Measurements from ENCODE around the gene NEURL1.

Gene NEURL1, protein sequence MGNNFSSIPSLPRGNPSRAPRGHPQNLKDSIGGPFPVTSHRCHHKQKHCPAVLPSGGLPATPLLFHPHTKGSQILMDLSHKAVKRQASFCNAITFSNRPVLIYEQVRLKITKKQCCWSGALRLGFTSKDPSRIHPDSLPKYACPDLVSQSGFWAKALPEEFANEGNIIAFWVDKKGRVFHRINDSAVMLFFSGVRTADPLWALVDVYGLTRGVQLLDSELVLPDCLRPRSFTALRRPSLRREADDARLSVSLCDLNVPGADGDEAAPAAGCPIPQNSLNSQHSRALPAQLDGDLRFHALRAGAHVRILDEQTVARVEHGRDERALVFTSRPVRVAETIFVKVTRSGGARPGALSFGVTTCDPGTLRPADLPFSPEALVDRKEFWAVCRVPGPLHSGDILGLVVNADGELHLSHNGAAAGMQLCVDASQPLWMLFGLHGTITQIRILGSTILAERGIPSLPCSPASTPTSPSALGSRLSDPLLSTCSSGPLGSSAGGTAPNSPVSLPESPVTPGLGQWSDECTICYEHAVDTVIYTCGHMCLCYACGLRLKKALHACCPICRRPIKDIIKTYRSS

DNA sequence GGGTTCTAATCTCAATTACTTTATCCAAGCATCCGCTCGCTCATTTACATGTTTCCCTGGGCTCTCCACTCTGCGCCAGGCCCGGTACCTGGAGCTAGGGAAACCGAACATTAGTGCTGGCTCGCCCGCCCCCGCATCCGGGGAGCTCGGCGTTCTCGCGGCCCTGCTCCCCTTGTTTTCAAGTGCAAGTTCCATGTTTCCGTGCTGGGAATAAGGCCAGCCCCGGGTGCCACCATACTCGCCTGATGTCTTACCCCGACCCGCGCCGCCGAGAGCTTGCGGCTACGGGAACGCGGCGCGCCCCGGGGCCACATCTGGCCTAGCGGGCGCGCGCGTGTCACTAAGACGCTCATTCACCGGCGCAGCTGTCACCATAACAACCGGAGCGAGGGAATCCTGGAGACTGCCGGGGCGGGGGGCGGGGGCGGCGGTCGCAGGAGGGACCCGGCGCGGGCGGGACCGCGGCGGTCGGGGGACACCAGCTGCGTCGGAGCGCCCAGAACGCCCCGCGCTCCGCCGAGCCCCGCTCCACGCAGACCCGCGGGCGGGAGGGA is at the start of gene NEURL1:
Gene NEURL1 (plus strand): TSS at position 344 of the 554 bp plus-strand sequence. CDS start 683 bp downstream, outside the sequence.
- DNase-seq, result no peak

DNA sequence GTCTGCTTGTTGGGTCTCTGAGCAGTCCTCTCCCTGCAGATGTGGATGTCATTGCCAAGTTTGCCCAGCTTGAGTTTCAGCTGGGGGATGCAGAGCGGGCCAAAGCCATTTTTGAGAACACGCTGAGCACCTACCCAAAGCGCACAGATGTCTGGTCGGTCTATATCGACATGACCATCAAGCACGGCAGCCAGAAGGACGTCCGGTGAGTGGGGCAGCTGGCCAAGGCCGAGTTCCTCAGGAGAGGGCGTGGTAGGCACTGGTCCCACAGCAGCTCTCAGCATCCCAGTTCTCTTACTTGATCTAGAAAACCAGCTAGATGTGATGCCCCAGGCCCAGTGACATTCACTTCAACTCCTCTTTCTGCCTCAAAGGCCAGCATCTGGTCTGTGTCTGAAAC is 49.0 kb upstream of the NEURL1 start:
- DNase-seq, result no peak

DNA sequence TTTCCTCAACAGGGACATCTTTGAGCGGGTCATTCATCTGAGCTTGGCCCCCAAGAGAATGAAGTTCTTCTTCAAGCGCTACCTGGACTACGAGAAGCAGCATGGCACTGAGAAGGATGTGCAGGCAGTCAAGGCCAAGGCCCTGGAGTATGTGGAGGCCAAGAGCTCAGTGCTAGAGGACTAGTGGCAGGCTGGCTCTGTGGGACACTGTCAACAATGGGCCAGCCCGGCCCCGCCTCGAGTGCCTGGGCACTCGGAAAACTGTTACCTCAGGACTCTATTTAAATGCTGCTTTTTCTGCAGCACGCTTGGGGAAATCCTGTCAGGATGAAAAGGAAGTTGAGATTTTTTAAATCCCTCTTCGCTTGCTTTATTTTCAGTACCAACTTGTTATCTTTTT is 48.1 kb upstream of the NEURL1 start:
- DNase-seq, result no peak

DNA sequence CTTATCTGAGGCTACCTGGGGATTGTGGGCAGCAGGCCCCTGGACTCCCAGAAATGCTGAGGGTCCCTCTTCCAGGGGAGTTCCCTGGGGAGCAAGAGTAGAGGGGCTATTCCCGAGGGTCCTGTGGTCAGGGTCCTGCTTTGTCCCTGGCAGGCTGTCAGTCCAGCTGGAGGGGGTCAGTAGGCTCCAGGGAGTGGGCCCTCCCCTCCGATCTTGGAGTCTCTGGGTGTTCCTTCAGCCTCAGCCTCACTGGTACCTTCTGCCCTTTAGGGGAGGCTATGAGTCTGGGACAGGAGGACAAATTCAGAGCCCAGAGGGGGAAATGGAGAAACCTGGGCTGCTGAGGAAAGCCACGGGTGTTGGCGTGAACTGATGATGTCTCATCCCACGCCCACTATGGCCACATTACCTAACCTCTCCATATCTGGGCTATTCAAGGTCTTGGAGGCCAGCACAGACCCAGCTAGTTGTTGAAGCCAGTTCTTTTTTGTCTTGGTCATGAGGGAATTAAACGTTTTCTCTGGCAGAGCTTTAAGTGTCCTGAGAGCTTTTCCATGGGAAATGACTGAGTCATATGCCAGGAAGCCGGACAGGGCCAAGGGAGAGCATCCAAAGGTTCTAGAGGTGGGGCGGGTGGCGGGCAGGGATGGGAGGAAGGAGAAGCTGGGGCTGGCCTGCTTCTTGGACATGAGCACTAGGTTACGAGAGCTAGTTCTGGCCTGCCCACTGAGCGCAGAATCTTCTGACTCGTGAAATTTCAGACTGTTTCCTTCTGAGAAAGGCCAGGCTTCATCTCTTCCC is 47.5 kb upstream of the NEURL1 start:
- no peak for DNase-seq

DNA sequence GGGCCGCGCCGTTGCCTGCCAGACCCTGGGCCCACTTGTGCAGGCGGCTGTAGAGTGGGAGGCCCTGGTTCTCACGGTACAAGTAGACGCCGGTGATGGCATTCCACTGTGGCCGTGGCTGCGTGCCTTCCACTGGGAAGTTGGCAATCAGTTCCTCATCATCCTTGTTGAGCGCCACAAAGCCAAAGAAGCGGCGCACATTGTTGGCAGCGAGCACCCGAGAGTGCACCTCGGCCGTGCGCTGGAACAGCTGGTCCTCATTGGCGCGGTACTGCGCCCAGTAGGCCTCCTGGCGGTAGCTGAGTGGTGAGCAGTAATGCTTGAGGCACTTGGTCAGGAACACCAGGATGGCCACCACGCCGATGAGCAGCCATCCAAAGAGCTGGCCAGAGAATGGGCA is 46.3 kb upstream of the NEURL1 start:
- no peak for DNase-seq

DNA sequence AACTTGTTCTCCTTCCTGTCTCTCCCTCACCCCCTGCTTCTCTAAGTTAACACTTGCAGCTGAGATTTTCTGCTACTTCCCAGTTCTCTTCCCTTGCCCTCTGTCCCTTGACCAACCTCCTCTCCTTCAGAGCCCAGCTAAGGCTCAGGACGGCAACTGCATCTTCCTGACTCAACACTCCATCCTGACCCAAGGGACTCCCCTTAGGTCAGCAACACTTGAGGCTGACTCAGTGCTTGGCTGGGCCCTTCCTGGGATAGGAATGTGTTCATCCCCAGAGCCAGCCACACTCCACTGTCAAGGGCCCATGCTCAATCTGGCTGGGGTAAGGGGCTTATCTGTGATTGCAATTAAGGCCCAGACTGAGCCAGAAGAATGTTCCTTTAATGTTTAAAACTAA is 44.8 kb upstream of the NEURL1 start:
- no peak for DNase-seq

DNA sequence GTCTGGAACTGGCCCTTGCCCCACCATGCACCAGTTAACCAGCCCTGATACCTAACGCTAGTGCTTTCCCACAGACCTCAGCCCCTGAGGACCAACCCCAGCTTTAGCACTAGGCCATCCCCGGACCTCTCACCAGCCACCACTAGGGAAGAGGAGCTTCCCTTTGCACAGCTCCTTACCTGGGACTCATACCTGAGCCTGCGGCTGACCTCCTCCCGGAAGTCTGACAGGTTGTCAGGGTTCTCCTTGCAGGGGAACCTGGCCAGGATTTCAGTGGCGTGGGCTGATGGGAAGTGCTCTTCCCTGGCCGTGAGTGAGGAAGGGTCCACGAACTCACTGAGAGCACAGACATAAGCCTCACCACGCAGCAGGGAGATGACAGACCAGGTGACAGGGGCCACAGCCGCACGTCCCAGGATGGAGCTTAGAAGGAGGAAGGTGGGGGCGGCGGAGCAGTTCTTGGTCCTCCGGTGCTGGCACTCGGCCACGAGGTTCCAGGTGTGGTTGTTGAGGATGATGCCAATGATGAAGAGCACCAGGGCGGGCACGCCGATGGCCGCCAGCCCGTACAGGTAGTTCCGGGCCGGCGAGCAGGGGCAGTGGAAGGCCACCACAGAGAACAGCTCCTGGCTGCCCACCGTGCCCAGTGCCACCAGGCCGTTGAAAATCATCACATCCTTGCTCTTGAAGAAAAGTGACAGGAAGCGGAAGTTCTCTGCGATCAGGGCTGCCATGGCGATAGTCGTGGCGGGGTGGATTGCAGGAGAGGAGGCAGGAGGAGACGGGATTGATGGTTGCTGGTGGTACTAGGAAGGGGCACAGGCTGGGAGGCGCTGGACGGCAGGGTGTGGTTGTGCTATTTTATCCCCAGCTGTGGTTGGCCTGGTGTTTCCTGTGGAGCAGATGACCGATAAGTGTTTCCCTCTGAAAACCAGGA is 44.0 kb upstream of the NEURL1 start:
- DNase-seq, result no peak

DNA sequence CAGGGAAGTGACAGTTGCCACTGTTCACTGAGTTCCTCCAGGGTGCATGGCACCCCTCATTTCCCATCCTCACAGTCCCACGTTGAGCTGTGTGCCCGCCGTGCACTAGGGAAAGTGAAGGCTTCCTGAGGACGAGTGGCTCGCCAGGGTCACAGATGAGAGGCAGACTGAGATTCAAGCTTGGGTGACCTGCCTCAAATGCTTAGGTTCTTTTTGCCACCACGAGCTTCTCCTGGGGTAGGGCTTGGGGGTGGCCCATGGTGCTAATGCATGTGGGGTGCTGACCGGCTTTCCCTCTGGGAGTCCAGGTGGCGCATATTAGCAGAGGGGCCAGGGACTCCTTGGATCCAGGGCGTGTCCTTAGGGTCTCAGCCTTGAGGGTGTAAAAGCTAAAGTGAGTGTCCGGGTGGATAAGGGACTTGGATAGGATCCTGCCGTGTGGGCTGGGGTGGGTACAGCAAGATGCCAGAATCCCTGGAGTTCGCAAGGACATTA is 43.3 kb upstream of the NEURL1 start:
- DNase-seq, result no peak

DNA sequence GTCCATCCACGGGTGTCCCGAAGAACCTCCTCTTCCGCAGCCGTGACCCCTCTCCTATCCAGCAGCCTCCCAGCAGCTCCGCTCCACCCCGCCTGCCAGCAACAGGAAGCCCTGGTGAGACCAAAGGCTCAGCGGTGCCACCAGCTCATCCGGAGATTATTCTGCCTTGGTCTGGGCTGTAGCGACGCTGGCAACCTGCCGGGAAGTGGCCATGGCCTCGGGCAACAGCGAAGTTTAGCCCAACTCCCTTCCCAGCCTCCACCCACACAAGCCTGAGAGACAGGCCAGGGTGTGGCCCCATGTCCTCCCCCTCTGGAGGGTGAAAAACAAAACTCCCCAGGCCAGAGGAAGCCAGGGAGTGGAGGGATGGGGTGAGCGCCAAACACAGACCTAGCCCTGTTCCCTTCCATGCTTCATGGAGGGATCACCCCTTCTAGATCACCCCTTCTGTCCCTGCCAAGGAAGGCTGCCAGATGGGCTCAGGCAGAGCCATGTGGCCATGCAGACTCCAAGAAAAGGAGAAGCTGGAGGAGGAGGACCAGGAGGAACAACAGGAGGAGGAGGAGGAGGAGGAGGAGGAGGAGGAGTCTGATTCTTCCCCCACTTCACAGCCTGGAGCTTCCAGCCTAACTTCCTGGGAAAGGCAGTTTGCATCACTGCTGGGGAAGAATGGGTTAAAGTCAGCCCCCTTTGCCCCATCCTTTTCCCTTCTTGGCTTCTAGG is 42.3 kb upstream of the NEURL1 start:
- DNase-seq, result no peak

DNA sequence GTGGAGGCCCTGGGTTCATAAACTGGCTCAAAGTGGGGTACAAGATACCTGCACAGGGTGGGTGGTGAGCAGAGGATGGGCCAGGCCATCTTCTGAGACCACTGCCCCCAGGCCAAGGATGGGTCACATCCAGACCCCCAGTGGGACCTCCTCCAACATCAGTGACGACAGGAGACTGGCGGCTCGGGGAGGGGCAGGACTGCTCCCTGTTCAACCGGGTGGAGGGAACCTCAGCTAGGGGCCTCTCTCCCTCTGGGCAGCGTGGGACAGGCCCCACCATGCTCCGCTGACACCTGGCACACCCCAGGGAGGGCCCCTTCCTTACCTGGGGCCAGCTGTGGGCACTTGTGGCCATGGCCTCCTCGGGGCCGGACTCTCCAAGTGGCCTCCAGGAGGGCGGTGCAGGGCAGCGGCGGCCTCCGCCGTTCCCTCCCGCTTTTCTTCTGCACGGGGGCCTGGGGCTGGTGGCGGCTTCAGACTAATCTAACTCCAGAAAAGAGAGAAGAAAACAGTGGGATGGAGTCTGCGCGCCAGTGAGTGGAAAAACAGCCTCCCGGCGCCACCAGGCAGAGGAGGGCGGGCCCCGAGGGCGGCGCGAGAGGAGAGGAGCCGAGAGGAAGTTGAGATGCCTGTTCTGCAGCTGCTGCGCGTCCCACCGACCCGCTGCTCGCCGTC is 41.5 kb upstream of the NEURL1 start, which contains the start of gene CALHM2:
Gene CALHM2 (minus strand): TSS at position 540 of the 675 bp plus-strand sequence. CDS start 2,429 bp downstream, outside the sequence.
- DNase-seq, result no peak

DNA sequence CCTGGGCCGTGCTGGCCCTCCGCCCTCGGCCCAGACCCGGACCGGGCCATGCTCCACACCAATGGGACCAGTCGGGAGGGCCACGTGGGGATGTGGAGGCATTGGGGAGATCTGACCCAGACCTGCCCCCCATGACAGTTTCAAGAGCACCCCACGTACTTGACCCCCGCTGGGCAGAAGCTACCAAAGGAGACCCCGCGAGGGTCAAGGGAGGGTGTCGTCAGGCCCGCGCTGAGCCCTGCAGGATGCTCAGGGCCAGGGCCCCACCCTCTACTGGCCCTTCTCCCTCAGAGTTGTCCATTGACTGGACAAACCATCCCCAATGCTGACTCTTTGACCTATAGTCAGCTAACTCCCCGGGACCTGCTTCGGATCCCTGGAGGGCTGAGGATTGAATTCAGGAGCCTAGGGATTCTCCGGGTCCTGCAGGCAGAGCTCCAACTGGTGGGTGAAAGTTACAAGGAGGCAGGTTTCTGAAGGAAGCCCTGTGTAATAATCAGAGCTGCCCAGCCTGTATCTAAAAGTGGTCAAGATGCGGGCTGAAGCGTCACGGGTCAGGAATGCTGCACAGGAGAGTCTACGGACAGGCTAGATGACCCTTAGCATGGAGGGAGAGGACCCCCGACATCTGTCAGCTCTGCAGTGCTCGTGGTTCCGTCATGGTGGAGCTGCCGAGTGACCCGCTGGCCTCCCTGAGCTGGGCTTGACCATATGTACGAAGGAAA is 40.8 kb upstream of the NEURL1 start:
- DNase-seq, result no peak

DNA sequence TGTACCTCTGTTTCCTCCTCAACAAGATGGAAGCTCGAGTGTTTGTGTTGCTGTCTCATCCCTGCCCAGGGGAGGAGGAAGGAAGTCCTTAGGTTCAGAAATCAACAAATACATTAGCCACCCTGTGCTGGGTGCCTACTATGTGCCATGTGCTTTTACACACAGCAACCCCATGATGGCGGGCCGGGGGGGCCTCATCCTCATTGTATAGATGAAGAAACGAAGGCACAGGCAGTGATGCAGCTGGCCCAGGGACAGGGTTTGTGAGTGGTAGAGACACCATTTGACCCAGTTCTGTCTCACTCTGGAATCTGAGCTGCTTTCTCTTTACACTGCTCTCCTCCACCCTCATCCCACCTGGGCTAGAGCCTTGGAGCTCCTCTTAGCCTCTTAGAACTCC is 39.5 kb upstream of the NEURL1 start:
- no peak for DNase-seq

DNA sequence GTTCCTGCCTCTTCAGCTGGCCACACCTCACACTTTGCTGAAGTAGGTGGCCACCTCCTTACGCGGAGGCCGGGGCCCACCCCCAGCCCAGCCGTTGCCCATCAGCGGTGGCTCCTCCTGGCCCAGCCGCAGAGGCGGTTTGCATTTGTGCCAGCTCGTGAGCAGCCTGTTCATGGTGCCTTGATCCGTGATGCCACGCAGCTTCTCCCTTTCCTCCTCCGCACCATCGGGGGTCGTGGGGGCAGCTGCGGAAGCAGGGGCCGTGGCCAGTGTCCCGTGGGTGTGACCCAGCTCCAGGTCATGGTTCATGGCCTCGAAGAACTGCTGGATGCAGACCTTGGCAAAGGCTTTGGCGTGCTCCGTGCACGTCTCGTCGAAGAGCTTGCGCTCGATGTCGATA is 38.3 kb upstream of the NEURL1 start:
- DNase-seq, result no peak

DNA sequence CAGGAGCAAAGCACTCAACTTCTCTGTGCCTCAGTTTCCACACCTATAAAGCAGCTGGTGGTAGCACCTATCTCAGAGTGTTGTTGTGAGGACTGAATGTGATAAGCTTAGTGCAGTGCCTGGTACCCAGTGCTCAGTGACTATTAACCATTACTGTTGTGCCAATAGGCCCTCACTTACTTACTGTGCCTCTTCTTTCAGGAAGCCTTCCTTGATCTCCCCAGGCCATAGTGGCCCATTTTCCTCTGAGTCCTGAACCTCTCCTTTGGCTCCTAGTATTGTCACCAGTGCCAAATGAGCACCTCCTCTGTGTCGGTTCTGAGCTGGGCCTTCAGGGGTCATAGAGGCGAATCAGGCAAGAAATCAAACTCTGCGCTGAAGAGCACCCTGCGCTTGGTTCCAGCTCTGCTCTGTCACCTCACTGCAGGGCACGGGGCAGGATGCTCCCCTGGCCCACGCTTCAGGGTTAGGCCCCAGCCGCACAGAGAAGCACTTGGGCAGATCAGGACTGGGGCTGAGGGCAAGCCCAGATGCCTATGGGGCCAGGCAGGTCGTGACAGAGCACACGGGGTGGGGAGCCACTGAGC is 37.3 kb upstream of the NEURL1 start:
- no peak for DNase-seq

DNA sequence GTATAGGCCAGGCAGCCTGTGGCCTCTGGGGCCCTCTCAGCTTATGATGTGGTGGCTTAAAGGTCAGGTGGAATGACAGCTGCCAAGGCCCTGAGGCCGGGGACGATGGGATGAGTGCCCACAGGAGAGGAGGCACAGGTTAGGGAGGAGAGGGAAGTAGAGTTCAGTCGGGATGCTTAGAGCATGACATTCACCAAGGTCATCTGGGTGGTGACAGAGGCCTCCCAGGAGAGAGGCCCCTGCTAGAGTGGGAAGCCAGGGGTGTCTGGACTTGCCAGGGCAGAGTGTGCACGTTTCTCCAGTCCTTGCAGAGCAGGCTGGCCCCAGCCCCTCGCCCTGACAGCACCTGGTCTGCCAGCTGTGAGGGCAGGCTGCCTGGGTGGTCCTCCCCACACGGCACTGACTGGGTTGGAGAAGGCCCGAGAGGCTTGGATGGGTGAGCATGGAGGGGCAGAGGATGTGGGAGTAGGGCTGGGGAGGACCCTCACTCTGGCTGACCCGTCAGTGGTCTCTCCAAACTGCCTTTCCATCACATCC is 36.3 kb upstream of the NEURL1 start:
- no peak for DNase-seq

DNA sequence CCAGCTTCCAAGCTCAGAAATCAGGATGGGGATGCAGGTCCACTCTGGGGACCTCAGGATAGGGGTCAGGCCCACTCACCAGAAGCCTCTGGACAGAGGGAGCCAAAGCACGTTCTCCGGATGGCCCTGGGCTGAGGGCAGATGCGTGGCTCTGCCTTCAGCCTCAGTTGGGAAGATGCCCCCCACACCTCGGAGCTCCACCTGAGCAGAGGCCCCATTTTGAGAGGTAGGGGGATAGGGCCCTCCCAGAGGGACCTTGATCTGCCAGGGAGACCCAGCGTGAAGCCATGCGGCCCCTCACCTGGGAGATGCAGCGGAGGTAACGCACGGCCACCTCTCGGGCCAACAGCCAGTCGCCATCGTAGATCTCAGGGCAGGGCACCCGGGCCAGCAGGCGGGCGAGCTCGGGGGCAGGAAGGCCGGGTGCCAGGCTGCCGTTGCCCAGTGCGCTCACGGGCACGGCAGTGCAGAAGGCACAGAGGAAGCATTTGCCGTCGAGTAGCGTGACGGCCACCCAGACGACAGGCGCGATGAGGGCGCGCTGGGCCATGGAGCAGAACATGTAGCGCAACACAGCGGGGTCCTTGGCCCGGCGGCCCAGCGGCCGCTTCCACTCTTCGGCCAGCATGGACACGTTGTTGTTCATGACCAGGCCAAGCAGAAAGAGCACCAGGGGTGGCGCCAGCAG is 35.5 kb upstream of the NEURL1 start:
- DNase-seq, result no peak

DNA sequence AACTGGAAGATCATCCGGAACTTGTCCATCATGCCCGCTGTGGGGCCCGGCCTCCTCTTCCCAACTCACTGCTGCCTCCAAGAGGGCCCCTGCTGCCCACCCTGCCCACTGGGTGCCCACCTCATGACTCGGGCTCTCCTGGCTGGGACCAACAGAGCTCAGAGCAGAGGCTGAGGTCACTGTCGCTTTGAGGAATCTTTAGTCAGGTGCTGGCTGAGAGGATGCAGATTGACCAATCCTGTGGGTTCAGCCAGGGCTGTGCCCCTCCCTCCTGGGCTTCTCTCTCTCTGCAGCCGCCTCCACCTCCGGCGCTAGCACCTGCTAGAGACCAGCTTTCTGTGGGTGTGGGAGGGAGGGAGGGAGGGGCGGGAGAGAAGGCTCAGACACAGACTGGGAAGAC is 34.8 kb upstream of the NEURL1 start, which contains the start of gene CALHM1:
Gene CALHM1 (minus strand): TSS at position 181 of the 400 bp plus-strand sequence. CDS start 149 bp downstream, at position 32.
- no peak for DNase-seq

DNA sequence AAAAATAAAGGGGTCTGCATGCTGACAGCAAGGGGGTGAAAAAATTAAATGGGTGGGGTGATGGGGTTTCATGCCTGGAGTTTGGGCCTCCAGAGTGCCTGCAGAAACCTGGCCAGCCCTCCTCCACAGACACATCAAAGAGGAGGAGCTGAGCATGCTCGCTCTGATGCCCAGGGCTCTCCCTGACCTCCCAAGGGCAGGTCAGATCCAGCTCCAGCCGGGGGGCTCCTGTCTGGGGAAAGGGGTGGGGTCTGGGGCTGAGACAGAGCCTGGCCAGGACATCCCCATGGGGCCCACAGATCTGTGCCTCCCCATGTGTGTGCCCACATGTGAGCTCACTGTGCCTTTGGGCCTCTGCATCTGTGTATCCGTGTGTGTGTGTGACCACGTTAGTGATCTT is 33.9 kb upstream of the NEURL1 start:
- DNase-seq, result no peak

DNA sequence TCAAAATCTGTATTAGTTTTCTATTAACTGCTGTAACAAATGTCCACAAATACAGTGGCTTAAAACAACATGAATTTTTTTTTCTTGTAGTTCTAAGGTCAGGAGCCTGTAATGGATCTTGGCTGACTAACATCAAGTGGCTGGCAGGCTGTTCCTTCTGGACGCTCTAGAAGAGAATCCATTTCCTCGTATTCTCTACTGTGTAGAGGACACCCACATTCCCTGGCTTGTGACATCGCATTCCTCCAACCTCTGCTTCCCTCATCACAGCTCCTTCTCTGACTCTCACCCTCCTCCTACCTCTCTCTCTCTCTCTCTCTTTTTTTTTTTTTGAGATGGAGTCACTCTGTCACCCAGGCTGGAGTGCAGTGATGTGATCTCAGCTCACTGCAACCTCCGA is 30.0 kb upstream of the NEURL1 start:
- no peak for DNase-seq

Measured in NCI-H524 treated with DMSO at 0.1 percent for 48 hours (cell line).